ENCODE data around the gene DOCK7.

Gene DOCK7

DNA sequence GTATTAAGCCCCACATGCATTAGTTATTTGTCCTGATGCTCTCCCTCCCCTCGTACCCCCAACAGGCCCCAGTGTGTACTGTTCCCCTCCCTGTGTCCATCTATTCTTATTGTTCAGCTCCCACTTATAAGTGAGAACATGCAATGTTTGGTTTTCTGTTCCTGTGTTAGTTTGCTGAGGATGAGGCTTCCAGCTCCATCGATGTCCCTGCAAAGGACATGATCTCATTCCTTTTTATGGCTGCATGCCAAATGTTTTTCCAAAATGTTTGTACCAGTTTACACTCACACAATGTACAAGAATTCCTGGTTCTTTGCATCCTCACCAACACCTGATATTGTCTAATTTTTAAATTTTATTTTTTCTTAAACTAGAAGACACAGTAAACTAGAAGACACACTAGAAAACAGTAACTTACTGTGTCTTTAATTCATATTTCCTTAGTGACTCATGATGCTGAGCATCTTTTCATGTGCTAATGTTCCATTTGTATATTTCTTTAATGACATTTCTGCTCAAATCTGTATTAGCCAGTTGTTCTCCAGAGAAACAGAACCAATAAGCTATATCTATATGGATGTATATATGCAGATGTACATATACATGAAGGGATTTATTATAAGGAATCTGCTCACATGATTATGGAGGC, 270.7 kb downstream of the DOCK7 start:
- no peak for DNase-seq (ENCODE audit: low read depth in 4 of 4, low spot score in 1 of 4)

DNA sequence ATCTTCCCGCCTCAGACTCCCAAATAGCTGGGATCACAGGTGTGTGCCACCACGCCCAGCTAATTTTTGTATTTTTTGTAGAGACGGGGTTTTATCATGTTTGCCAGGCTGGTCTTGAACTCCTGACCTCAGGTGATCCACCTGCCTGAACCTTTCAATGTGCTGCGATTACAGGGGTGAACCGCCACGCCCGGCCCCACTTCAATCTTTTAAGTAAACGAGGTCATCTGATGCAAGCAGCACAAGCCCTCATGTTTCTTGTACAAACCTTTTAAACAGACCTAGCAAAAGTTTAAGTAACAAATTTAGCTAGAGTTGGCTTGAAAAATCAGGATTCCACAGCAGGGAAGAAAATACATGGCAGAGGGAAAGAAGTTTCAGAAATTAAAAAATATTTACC, 272.5 kb downstream of the DOCK7 start:
- no peak for DNase-seq (ENCODE audit: low read depth in 4 of 4, low spot score in 1 of 4)

DNA sequence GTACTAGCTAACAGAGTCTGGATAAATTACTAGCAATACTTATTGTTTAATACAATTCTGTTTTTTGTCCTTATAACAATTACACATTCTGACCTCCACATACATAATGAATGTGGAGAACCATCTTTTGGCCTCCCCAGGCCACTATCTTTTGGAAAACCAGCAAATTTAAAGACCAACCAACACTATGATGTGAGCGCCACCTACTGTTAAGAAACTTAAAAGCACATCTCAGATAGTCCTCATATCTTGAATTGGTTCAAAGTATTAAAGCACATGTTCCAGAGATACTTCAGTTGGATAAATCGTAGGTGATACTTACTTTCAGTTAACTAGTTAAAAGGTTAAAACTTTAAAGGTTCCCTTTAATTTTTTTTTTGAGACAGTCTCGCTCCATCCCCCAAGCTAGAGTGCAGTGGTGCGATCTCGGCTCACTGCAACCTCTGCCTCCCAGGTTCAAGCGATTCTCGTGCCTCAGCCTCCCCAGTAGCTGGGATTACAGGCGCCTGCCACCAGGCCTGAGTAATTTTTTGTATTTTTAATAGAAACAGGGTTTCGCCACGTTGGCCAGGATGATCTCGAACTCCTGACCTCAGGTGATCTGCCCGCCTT, 280.7 kb downstream of the DOCK7 start:
- no peak for DNase-seq (ENCODE audit: low read depth in 4 of 4, low spot score in 1 of 4)

DNA sequence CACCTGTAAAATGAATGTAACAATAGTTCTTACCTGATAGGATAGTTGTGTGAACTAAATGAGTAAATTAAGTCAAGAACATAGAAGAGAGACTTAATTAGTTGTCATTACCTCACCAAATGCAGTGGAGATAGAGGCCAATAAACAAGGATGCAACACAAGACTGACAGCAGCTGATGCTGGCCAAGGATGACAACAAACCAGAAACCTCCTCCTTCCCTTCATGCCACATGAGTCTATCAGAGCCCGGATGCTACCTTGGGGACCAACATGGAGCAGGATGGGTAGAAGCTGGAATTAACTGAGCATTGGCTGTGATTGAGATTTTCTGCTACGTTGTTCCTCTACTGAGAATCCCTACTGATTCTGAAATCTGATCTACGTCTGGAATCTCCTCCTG, 281.6 kb downstream of the DOCK7 start:
- DNase-seq (ENCODE audit: low read depth in 4 of 4, low spot score in 1 of 4) = no peak

DNA sequence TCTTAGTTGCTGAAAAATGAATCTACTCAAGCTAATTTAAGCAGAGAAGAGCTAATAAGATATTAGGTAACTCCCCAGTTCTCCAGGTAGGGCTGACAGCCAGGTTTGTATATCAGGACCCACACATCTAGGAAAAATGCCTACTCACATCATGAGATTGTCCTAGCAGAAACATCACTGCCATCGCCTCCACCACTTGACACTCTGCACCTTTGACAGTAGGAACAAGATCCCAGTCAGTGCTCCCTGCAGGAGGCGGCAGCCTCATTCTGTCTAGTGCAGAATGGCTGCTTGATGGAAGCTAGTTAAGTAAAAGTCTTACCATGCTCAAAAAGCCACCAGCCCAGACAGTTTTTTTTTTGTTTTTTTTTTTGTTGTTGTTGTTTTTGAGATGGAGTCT, 282.9 kb downstream of the DOCK7 start:
- DNase-seq (ENCODE audit: low read depth in 4 of 4, low spot score in 1 of 4) = no peak

All from stimulated activated CD4-positive, alpha-beta T cell treated with anti-CD3 and anti-CD28 coated beads, Interleukin-1b, Interleukin-23, amount 100 ng/mL, for 24 hours (primary cell).